Measurements from ENCODE around the gene COLEC12.

DNA sequence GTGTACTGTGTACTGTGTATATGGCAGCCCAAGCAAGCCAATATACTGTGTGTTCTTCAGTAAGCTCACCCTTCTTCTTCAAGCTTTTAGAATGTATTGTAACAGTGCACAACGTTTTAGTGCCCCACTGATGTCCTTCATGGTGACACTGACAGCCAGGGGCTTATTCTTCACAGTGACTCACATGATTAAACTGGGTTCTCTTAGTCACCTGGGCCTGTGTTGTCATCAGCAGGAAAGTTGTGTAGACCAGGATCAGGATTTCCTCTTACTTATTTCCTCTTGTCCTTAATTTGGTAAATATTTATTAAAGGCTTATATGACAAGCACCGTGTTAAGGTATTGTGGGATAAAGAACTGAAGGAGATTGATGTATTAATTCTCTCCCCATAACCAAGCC is 164.8 kb downstream of the COLEC12 start:
- TF ChIP-seq, protein P1, sequence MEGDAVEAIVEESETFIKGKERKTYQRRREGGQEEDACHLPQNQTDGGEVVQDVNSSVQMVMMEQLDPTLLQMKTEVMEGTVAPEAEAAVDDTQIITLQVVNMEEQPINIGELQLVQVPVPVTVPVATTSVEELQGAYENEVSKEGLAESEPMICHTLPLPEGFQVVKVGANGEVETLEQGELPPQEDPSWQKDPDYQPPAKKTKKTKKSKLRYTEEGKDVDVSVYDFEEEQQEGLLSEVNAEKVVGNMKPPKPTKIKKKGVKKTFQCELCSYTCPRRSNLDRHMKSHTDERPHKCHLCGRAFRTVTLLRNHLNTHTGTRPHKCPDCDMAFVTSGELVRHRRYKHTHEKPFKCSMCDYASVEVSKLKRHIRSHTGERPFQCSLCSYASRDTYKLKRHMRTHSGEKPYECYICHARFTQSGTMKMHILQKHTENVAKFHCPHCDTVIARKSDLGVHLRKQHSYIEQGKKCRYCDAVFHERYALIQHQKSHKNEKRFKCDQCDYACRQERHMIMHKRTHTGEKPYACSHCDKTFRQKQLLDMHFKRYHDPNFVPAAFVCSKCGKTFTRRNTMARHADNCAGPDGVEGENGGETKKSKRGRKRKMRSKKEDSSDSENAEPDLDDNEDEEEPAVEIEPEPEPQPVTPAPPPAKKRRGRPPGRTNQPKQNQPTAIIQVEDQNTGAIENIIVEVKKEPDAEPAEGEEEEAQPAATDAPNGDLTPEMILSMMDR (IDR thresholded peaks at IDR 0.05): no peak
- no peak for TF ChIP-seq POLR2A (IDR thresholded peaks at IDR 0.05)
